B cell (primary cell): ENCODE measurements around the gene INTS7. TPM values are rescaled to one million over a fixed set of nuclear protein-coding genes. Genes with fewer than 3 reads are reported as not detected.

ENCODE experiments used
- ATAC-seq: fragments of 200-7000 bp; cut with Tn5 transposase; one replicate; pipeline ENCODE4 v1.10.0; 2021; ENCODE audit warnings: low read depth, mild to moderate bottlenecking, moderate number of reproducible peaks, moderate library complexity
- CTCF ChIA-PET: fragments of 350-600 bp; sonication (Branson Sonifier 250); formaldehyde crosslinking; loops from one replicate; lab custom pipeline; 2021; ENCODE audit warnings: antibody characterized with exemption, inconsistent platforms; lab: Charles Lee
- POLR2A ChIA-PET: fragments of 350-600 bp; sonication (Branson Sonifier 250); formaldehyde crosslinking; loops from one replicate; lab custom pipeline; 2021; ENCODE audit warnings: antibody characterized with exemption; lab: Charles Lee
- DNase-seq: peaks from one replicate; pipeline ENCODE4 v3.0.0; 2013
- H2AFZ ChIP-seq: 2 replicates; pipeline ENCODE4 v1.6.1; 2012; ENCODE audit warnings: mild to moderate bottlenecking, low read depth, low read length; ENCODE audit not compliant: insufficient read depth, poor library complexity, severe bottlenecking
- H3K27ac ChIP-seq, 2 donors: 1 replicate in 1 of 2; 2 replicates in 1 of 2; pipeline ENCODE4 v1.5.1; 2012 to 2013; ENCODE audit warnings: low read length in 2 of 2, mild to moderate bottlenecking in 2 of 2, moderate library complexity in 1 of 2
- H3K27me3 ChIP-seq, 4 experiments: fragments of 200-600 bp in 1 of 4; sonication (generic) in 1 of 4; replicated peaks in 1 of 4; 1 replicate in 2 of 4; 2 replicates in 2 of 4; pipeline versions ENCODE4 v1.6.1 to v1.7.0; 2013 to 2016; ENCODE audit warnings: low read length in 3 of 4, mild to moderate bottlenecking in 2 of 4, mixed read lengths in 1 of 4, moderate library complexity in 1 of 4; ENCODE audit not compliant: insufficient read depth in 4 of 4, control insufficient read depth in 3 of 4; ENCODE audit errors: control extremely low read depth in 1 of 4
- H3K36me3 ChIP-seq, 2 experiments: replicated peaks in 1 of 2; 1 replicate in 1 of 2; 2 replicates in 1 of 2; pipeline versions ENCODE4 v1.6.1 to v1.7.1; 2013; ENCODE audit warnings: low read length in 1 of 2; ENCODE audit not compliant: insufficient read depth in 2 of 2, control insufficient read depth in 1 of 2; ENCODE audit errors: control extremely low read depth in 1 of 2, extremely low read depth in 1 of 2
- H3K4me1 ChIP-seq, 2 donors: fragments of 200-600 bp in 1 of 2; sonication (generic) in 1 of 2; 1 replicate in 1 of 2; 2 replicates in 1 of 2; pipeline versions ENCODE4 v1.5.1 to v1.6.1; 2013 to 2017; ENCODE audit warnings: low read length in 2 of 2; ENCODE audit not compliant: control insufficient read depth in 2 of 2, insufficient read depth in 2 of 2
- H3K4me2 ChIP-seq: replicated peaks from 2 replicates; pipeline ENCODE3; 2012; ENCODE audit warnings: mild to moderate bottlenecking, low read depth, low read length; ENCODE audit not compliant: poor library complexity, severe bottlenecking
- H3K4me3 ChIP-seq, 5 experiments: fragments of 200-600 bp in 1 of 5; sonication (generic) in 1 of 5; 1 replicate in 3 of 5; 2 replicates in 2 of 5; pipeline versions ENCODE4 v1.5.1 to v1.7.0; 2011 to 2016; ENCODE audit warnings: low read length in 4 of 5, mild to moderate bottlenecking in 4 of 5, low read depth in 2 of 5, control low read depth in 1 of 5, moderate library complexity in 1 of 5; ENCODE audit not compliant: insufficient read depth in 1 of 5; ENCODE audit errors: control extremely low read depth in 1 of 5, extremely low read depth in 1 of 5
- H3K79me2 ChIP-seq: fragments of 200-600 bp; sonication (generic); one replicate; pipeline ENCODE4 v1.6.0; 2016; ENCODE audit warnings: low read length; ENCODE audit not compliant: control insufficient read depth, insufficient read depth
- H3K9ac ChIP-seq: fragments of 200-600 bp; sonication (generic); 2 replicates; pipeline ENCODE4 v1.6.1; 2017; ENCODE audit warnings: mild to moderate bottlenecking, low read length, moderate library complexity
- H3K9me3 ChIP-seq, 3 donors: one replicate each; pipeline versions ENCODE4 v1.6.1 to v1.7.1; 2013; ENCODE audit warnings: low read length in 2 of 3; ENCODE audit not compliant: control insufficient read depth in 2 of 3, insufficient read depth in 1 of 3; ENCODE audit errors: control extremely low read depth in 1 of 3
- H4K20me1 ChIP-seq: 2 replicates; pipeline ENCODE4 v1.6.0; 2012; ENCODE audit warnings: mild to moderate bottlenecking, low read length; ENCODE audit not compliant: insufficient read depth, control insufficient read depth, poor library complexity, severe bottlenecking
- H3K27ac Mint-ChIP-seq: one replicate; pipeline ENCODE4 v1.8.0; 2021; ENCODE audit warnings: mixed read lengths
- H3K27me3 Mint-ChIP-seq: one replicate; pipeline ENCODE4 v1.8.0; 2021; ENCODE audit warnings: mixed read lengths
- H3K4me1 Mint-ChIP-seq: one replicate; pipeline ENCODE4 v1.8.0; 2021; ENCODE audit warnings: mixed read lengths
- H3K4me3 Mint-ChIP-seq: one replicate; pipeline ENCODE4 v1.8.0; 2021; ENCODE audit warnings: mixed read lengths
- H3K9me3 Mint-ChIP-seq: one replicate; pipeline ENCODE4 v1.8.0; 2022; ENCODE audit warnings: mixed read lengths; ENCODE audit not compliant: insufficient read depth
- CTCF ChIP-seq: fragments of 200-600 bp; IDR thresholded peaks from one replicate; pipeline ENCODE4 v1.8.0; 2022; ENCODE audit warnings: antibody characterized with exemption, mild to moderate bottlenecking
- EZH2 ChIP-seq: IDR thresholded peaks from 2 replicates; pipeline ENCODE4 v1.6.1; 2012; ENCODE audit warnings: borderline replicate concordance, low read depth, mild to moderate bottlenecking, moderate library complexity, low read length; ENCODE audit not compliant: insufficient read depth, poor library complexity, severe bottlenecking
- WGBS: methylation state at CpG from one replicate; pipeline ENCODE4 v1.1.5; 2013; ENCODE audit warnings: missing lambda C conversion rate; ENCODE audit not compliant: insufficient coverage; 5-methylcytosine and 5-hydroxymethylcytosine counted together
- intact Hi-C: fragments of 100-400 bp; cut with micrococcal nuclease; formaldehyde crosslinking; loops from one replicate; pipeline ENCODE4 v1.10.0; 2022
- polyA plus RNA-seq: library from polyadenylated mRNA; depleted of rRNA; stranded (reverse); fragments of >200 nt; gene quantifications from 2 replicates; pipeline ENCODE4 v1.2.3, GENCODE V29; 2012
- total RNA-seq, 2 donors: library from RNA; stranded (reverse); fragments of 120-200 nt in 1 of 2; gene quantifications; 1 replicate in 1 of 2; 2 replicates in 1 of 2; pipeline versions ENCODE4 v1.2.3 to v1.2.4, GENCODE V29; 2013 to 2022

Gene INTS7
- total and polyA plus RNA-seq, 2 donors (not counting 1 experiment from before 2014, with no cell fraction given): 8.3 to 19.2 TPM

- POLR2A ChIA-PET: interaction anchor here (0.6 kb wide), 1 partner anchor 17 kb away, joined by 10 read pairs; no protein-coding TSS in a partner anchor
- Histone ChIP-seq H3K27me3 (no peaks in the 10 kb centered on the region), H3K27ac (no peak overlapping the region), H3K4me2 (no peak overlapping the region), H4K20me1 (no peaks in the 10 kb centered on the region), H3K9me3 (no peaks in the 10 kb centered on the region), H3K9ac (no peak overlapping the region), H2AFZ (no peak overlapping the region), H3K4me3 (no peak overlapping the region), H3K4me1 (peaks cover 17 to 19% of the 10 kb centered on the region in 2 donors), H3K36me3 (no peaks in the 10 kb centered on the region), H3K79me2 (peaks cover 25% of the 10 kb centered on the region)
- ATAC-seq (no peak), DNase-seq (no peak)
- no peak overlapping the region for H3K4me3 Mint-ChIP-seq
- CTCF ChIA-PET: interaction anchor here (0.8 to 1.3 kb wide), 2 partner anchors 26 to 418 kb away, joined by 3 to 4 read pairs; no protein-coding TSS in a partner anchor
- intact Hi-C loops: loop anchor here (5.0 to 10.0 kb wide), 3 partner anchors 569 to 977 kb away; partner anchors contain the start of genes ANGEL2, ATF3, NSL1 and TATDN3
- peaks cover 34% of the 10 kb centered on the region for H3K4me1 Mint-ChIP-seq
- TF ChIP-seq EZH2: no peak
- no peak for TF ChIP-seq CTCF
- H3K27me3 Mint-ChIP-seq: no peaks in the 10 kb centered on the region
- 86% methylated on average over 1 of the region's 3 CpGs for WGBS
- no peaks in the 10 kb centered on the region for H3K9me3 Mint-ChIP-seq
- no peak overlapping the region for H3K27ac Mint-ChIP-seq
Observed at GRCh38 chr1:212037900-212038299, 2.5 kb upstream of the INTS7 start.
